Central memory CD8-positive, alpha-beta T cell (primary cell): ENCODE data around the gene MME.

ENCODE experiments used
- ATAC-seq: fragments of 150-1000 bp; cut with Tn5 transposase; replicated peaks from 2 replicates; pipeline ENCODE4 v1.10.0; 2022; ENCODE audit warnings: mild to moderate bottlenecking, moderate FRiP score, moderate number of reproducible peaks; ENCODE audit not compliant: poor library complexity, severe bottlenecking; ENCODE audit errors: extremely low read depth
- DNase-seq, 2 donors: peaks; one replicate each; pipeline ENCODE4 v3.0.0; 2021; ENCODE audit warnings: low spot score in 2 of 2
- H3K27ac Mint-ChIP-seq: one replicate; pipeline ENCODE4 v1.8.0; 2022; ENCODE audit warnings: low read depth, mild to moderate bottlenecking, moderate library complexity, mixed read lengths
- H3K27me3 Mint-ChIP-seq: one replicate; pipeline ENCODE4 v1.8.0; 2022; ENCODE audit warnings: mixed read lengths
- H3K36me3 Mint-ChIP-seq: one replicate; pipeline ENCODE4 v1.8.0; 2022; ENCODE audit warnings: mild to moderate bottlenecking, moderate library complexity, mixed read lengths; ENCODE audit not compliant: insufficient read depth
- H3K4me1 Mint-ChIP-seq: one replicate; pipeline ENCODE4 v1.8.0; 2022; ENCODE audit warnings: mixed read lengths
- H3K4me3 Mint-ChIP-seq: one replicate; pipeline ENCODE4 v1.8.0; 2022; ENCODE audit warnings: mild to moderate bottlenecking, moderate library complexity, mixed read lengths
- H3K9me3 Mint-ChIP-seq: one replicate; pipeline ENCODE4 v1.8.0; 2022; ENCODE audit warnings: mixed read lengths

Gene MME

GRCh38 chr3:155079746-155080487 lies at the start of gene MME:
Gene MME (plus strand): TSS chr3:155080319. CDS start chr3:155084168, 3,849 bp downstream.
- H3K4me3 Mint-ChIP-seq = peak within 1 kb of the TSS; percentile 56
- peaks cover 10% of the 10 kb centered on the region for H3K9me3 Mint-ChIP-seq
- peaks cover 45% of the 10 kb centered on the region for H3K27me3 Mint-ChIP-seq
- no peaks in the 10 kb centered on the region for H3K36me3 Mint-ChIP-seq
- no peak within 1 kb of the TSS for H3K27ac Mint-ChIP-seq
- ATAC-seq = no peak
- H3K4me1 Mint-ChIP-seq = peaks cover 6% of the 10 kb centered on the region
- DNase-seq = no peak

DNA sequence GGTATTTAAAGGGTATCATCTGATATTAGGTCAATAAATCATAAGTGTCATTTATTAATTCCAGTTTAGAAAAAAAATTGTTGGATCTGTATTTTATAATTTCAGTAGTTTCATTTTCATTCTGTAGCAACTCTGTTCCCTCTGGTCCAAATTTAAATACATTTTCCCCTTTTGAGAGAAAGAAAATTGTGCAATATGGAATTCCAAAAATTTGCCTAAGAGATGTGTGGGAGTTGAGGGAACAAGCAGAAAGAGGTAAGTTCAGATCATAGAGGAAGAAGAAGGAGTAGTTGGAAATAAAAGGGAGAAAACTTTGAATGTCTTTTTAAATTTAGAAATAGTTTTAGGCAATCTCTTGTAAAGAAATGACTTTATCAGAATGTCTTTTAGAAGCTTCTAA lies 48.9 kb upstream of the MME start:
- Mint-ChIP-seq H3K36me3 (no peaks in the 10 kb centered on the region), H3K27me3 (no peaks in the 10 kb centered on the region), H3K4me3 (no peak overlapping the region), H3K4me1 (no peaks in the 10 kb centered on the region), H3K9me3 (peaks cover 6% of the 10 kb centered on the region), H3K27ac (no peak overlapping the region)
- DNase-seq (no peak), ATAC-seq (no peak)

GRCh38 chr3:155032918-155033317 lies 47.2 kb upstream of the MME start:
- DNase-seq (no peak), ATAC-seq (no peak)
- Mint-ChIP-seq H3K27ac (no peak overlapping the region), H3K9me3 (peaks cover 11% of the 10 kb centered on the region), H3K36me3 (no peaks in the 10 kb centered on the region), H3K4me3 (no peak overlapping the region), H3K4me1 (no peaks in the 10 kb centered on the region), H3K27me3 (no peaks in the 10 kb centered on the region)

GRCh38 chr3:155034786-155035185 lies 45.3 kb upstream of the MME start:
- no peaks in the 10 kb centered on the region for H3K27me3 Mint-ChIP-seq
- peaks cover 14% of the 10 kb centered on the region for H3K9me3 Mint-ChIP-seq
- H3K27ac Mint-ChIP-seq = no peak overlapping the region
- H3K4me1 Mint-ChIP-seq = no peaks in the 10 kb centered on the region
- H3K4me3 Mint-ChIP-seq = no peak overlapping the region
- no peaks in the 10 kb centered on the region for H3K36me3 Mint-ChIP-seq
- ATAC-seq (no peak), DNase-seq (no peak)

DNA sequence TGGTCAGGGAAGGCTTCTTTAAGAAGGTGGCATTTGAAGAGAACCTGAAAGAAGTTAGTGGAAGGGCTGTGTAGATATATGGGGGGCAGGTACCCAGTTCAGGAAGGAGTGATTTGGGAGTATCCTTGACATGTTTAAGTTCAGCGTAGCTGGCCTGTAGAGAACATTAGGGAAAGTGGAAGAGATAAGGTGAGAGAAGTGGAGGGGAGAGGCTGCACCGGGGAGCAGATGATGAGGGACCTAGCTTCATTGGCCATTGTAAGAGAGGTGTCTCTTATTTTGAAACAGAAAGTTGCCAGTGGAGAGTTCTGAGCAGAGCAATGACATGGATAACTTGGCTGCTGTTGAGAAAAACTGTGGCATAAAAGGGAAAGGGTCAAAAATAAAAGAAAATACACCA lies 44.6 kb upstream of the MME start:
- ATAC-seq (no peak), DNase-seq (no peak)
- Mint-ChIP-seq H3K4me1 (no peaks in the 10 kb centered on the region), H3K36me3 (no peaks in the 10 kb centered on the region), H3K27ac (no peak overlapping the region), H3K4me3 (no peak overlapping the region), H3K9me3 (peaks cover 14% of the 10 kb centered on the region), H3K27me3 (no peaks in the 10 kb centered on the region)

GRCh38 chr3:155037508-155038202 lies 42.5 kb upstream of the MME start:
- no peak overlapping the region for H3K27ac Mint-ChIP-seq
- DNase-seq = no peak
- H3K9me3 Mint-ChIP-seq = peaks cover 14% of the 10 kb centered on the region
- H3K27me3 Mint-ChIP-seq = no peaks in the 10 kb centered on the region
- no peaks in the 10 kb centered on the region for H3K4me1 Mint-ChIP-seq
- no peaks in the 10 kb centered on the region for H3K36me3 Mint-ChIP-seq
- no peak overlapping the region for H3K4me3 Mint-ChIP-seq
- ATAC-seq = no peak

- no peak overlapping the region for H3K27ac Mint-ChIP-seq
- H3K36me3 Mint-ChIP-seq = no peaks in the 10 kb centered on the region
- DNase-seq = no peak
- no peaks in the 10 kb centered on the region for H3K4me1 Mint-ChIP-seq
- H3K4me3 Mint-ChIP-seq = no peak overlapping the region
- ATAC-seq = no peak
- H3K9me3 Mint-ChIP-seq = peaks cover 14% of the 10 kb centered on the region
- no peaks in the 10 kb centered on the region for H3K27me3 Mint-ChIP-seq
Measured at GRCh38 chr3:155038203-155038554, 41.9 kb upstream of the MME start.

DNA sequence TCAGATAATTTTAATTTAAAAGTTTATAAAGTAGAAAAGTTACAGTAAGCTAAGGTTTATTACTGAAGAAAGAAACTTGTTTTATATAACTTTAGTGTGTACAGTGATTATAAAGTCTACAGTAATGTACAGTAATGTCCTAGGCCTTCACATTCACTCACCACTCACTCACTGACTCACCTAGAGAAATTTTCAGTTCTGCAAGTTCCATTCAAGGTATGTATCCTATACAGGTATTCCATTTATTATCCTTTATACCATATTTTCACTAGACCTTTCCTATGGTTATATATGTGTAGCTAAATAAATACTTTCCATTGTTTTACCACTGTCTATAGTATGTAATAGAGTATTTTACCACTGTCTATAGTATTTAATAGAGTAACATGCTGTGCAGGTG lies 33.2 kb upstream of the MME start:
- DNase-seq (no peak), ATAC-seq (no peak)
- H3K9me3 Mint-ChIP-seq = peaks cover 16% of the 10 kb centered on the region

DNA sequence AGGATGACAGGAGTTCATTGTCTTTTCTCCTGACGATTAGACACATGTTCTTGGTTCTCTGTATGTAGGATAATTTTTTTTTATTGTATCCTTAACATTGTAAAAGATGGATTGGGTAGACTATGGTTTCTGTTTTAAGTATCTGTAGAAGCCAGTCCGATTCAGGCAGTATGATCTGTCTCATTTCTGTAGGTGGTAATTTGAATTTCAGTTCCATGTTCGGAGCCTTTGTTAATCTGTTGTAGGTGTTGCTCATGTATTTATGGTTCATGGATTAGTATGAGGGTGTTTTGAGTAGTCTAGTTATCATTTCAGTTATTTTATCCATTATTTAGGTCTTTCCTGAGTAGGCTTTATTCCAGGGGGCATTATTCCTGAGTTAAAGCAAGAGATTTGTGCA lies 32.4 kb upstream of the MME start:
- H3K27ac Mint-ChIP-seq = no peak overlapping the region
- H3K36me3 Mint-ChIP-seq = no peaks in the 10 kb centered on the region
- no peak overlapping the region for H3K4me3 Mint-ChIP-seq
- ATAC-seq (no peak), DNase-seq (no peak)
- H3K4me1 Mint-ChIP-seq = no peaks in the 10 kb centered on the region
- H3K27me3 Mint-ChIP-seq = no peaks in the 10 kb centered on the region
- H3K9me3 Mint-ChIP-seq = peaks cover 16% of the 10 kb centered on the region

More for the DNA sequence above, 33.2 kb upstream of the MME start:
- H3K27me3 Mint-ChIP-seq = no peaks in the 10 kb centered on the region
- H3K4me3 Mint-ChIP-seq = no peak overlapping the region
- no peaks in the 10 kb centered on the region for H3K36me3 Mint-ChIP-seq
- H3K27ac Mint-ChIP-seq = no peak overlapping the region
- no peaks in the 10 kb centered on the region for H3K4me1 Mint-ChIP-seq

DNA sequence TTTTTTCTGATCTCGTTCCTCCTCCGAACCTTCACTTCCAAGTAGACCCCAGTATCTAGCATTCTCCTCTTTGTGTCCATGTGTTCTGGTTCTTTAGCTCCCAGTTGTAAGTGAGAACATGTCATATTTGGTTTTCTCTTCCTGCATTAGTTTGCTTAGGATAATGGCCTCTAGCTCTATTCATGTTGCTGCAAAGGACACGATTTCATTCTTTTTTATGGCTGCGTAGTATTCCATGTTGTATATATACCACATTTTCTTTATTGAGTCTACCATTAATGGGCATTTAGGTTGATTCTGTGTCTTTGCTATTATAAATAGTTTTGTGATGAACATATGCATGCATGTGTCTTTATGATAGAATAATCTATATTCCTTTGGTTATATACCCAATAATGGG lies 30.2 kb upstream of the MME start:
- no peaks in the 10 kb centered on the region for H3K27me3 Mint-ChIP-seq
- H3K4me3 Mint-ChIP-seq = no peak overlapping the region
- H3K27ac Mint-ChIP-seq = no peak overlapping the region
- no peaks in the 10 kb centered on the region for H3K4me1 Mint-ChIP-seq
- DNase-seq (no peak), ATAC-seq (no peak)
- H3K36me3 Mint-ChIP-seq = no peaks in the 10 kb centered on the region
- H3K9me3 Mint-ChIP-seq = peaks cover 31% of the 10 kb centered on the region

GRCh38 chr3:155052470-155052869 lies 27.6 kb upstream of the MME start:
- DNase-seq (no peak), ATAC-seq (no peak)
- Mint-ChIP-seq H3K36me3 (no peaks in the 10 kb centered on the region), H3K9me3 (peaks cover 31% of the 10 kb centered on the region), H3K27ac (no peak overlapping the region), H3K4me1 (no peaks in the 10 kb centered on the region), H3K27me3 (no peaks in the 10 kb centered on the region), H3K4me3 (no peak overlapping the region)

GRCh38 chr3:155053756-155054155 lies 26.4 kb upstream of the MME start:
- H3K27me3 Mint-ChIP-seq = no peaks in the 10 kb centered on the region
- peaks cover 31% of the 10 kb centered on the region for H3K9me3 Mint-ChIP-seq
- no peak for DNase-seq
- ATAC-seq = no peak
- H3K36me3 Mint-ChIP-seq = no peaks in the 10 kb centered on the region
- no peak overlapping the region for H3K27ac Mint-ChIP-seq
- H3K4me1 Mint-ChIP-seq = no peaks in the 10 kb centered on the region
- H3K4me3 Mint-ChIP-seq = no peak overlapping the region

DNA sequence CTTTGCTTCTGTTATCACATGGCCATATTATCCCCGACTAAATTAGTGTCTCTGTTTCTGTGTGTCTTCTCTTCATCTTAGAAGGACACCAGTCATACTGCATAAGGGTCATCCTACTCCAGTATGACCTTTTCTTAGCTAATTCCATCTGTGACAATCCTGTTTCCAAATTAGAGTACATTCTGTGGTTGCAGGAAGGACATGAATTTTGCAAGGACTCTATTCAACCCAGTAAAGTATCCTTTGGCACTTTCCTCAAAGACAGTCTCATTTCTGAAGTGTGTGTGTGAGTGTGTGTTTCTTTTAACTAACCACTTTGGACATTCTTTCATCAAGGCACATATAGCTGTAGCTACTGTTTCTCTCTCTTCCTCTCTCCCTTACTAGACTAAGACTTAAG lies 15.2 kb upstream of the MME start:
- H3K36me3 Mint-ChIP-seq = peaks cover 2% of the 10 kb centered on the region
- ATAC-seq = no peak

More for the DNA sequence above, 15.2 kb upstream of the MME start:
- H3K27me3 Mint-ChIP-seq = no peaks in the 10 kb centered on the region
- H3K4me1 Mint-ChIP-seq = no peaks in the 10 kb centered on the region
- H3K9me3 Mint-ChIP-seq = no peaks in the 10 kb centered on the region
- H3K27ac Mint-ChIP-seq = no peak overlapping the region
- DNase-seq = no peak
- H3K4me3 Mint-ChIP-seq = no peak overlapping the region
